BLaER1 treated with 17β-estradiol and CSF1 and Interleukin-3, amounts not matched to agents 10 nM and 100 nM (cell line): ENCODE data around the gene CALCOCO2.
A peak's percentile ranks its signal among the peaks of the same experiment; 100 is the strongest.

Experiments used
- H3K27ac ChIP-seq, 11 experiments: shearing (Covaris generic); formaldehyde crosslinking; 2 replicates each; pipeline ENCODE4 v1.8.1; 2022
- H3K27me3 ChIP-seq, 11 experiments: shearing (Covaris generic); formaldehyde crosslinking; 2 replicates each; pipeline ENCODE4 v1.8.1; 2022
- H3K36me3 ChIP-seq, 11 experiments: shearing (Covaris generic); formaldehyde crosslinking; 2 replicates each; pipeline ENCODE4 v1.8.1; 2022
- H3K4me1 ChIP-seq, 10 experiments: shearing (Covaris generic); formaldehyde crosslinking; 2 replicates each; pipeline ENCODE4 v1.8.1; 2022
- H3K4me2 ChIP-seq, 11 experiments: shearing (Covaris generic); formaldehyde crosslinking; 2 replicates each; pipeline ENCODE4 v1.8.1; 2022
- H3K4me3 ChIP-seq, 10 experiments: shearing (Covaris generic); formaldehyde crosslinking; 2 replicates each; pipeline ENCODE4 v1.8.1; 2022
- H3K9ac ChIP-seq, 11 experiments: shearing (Covaris generic); formaldehyde crosslinking; 2 replicates each; pipeline ENCODE4 v1.8.1; 2022
- H3K9me3 ChIP-seq, 11 experiments: shearing (Covaris generic); formaldehyde crosslinking; replicated peaks in 1 of 11; 2 replicates each; pipeline ENCODE4 v1.8.1; 2022
- H4K20me1 ChIP-seq, 11 experiments: shearing (Covaris generic); formaldehyde crosslinking; 2 replicates each; pipeline ENCODE4 v1.8.1; 2022
- Cebpa-rat ChIP-seq, 11 experiments: shearing (Covaris generic); IDR thresholded peaks; 2 replicates each; pipeline ENCODE4 v1.8.1; 2022

The CALCOCO2 gene

GRCh38 chr17:48840441-48840840, 9.6 kb downstream of the CALCOCO2 start:
- no peak for TF ChIP-seq Cebpa-rat (IDR thresholded peaks at IDR 0.05)
- Histone ChIP-seq H3K4me3 (peak overlapping the region in 2 of 10 experiments; percentile 3 to 54; a peak in 2 of 20 replicates), H3K36me3 (peaks cover 24 to 38% (median 32%) of the 10 kb centered on the region in 11 experiments), H3K4me2 (peak overlapping the region; percentile 78 to 97 (median 88)), H3K9me3 (no peaks in the 10 kb centered on the region), H4K20me1 (peaks cover 0 to 82% (median 0%) of the 10 kb centered on the region in 11 experiments; a peak in 8 of 22 replicates), H3K27me3 (peaks cover 0 to 59% (median 0%) of the 10 kb centered on the region in 11 experiments; a peak in 4 of 22 replicates), H3K27ac (peak overlapping the region in 8 of 11 experiments; percentile 68 to 83 (median 75); a peak in 14 of 22 replicates), H3K4me1 (peaks cover 72 to 83% (median 79%) of the 10 kb centered on the region in 10 experiments), H3K9ac (peak overlapping the region in 7 of 11 experiments; percentile 12 to 74 (median 68); a peak in 9 of 22 replicates)

GRCh38 chr17:48841395-48841831, 10.6 kb downstream of the CALCOCO2 start:
- H3K27ac ChIP-seq: peak overlapping the region in 10 of 11 experiments; percentile 18 to 83 (median 72); a peak in 19 of 22 replicates
- H3K27me3 ChIP-seq: peaks cover 0 to 56% (median 0%) of the 10 kb centered on the region in 11 experiments; a peak in 4 of 22 replicates
- peak overlapping the region in 9 of 11 experiments; percentile 41 to 74 (median 64); a peak in 18 of 22 replicates for H3K9ac ChIP-seq
- TF ChIP-seq Cebpa-rat (IDR thresholded peaks at IDR 0.05): peak; percentile 24 to 84 (median 68); a peak in 15 of 22 replicates
- peak overlapping the region; percentile 78 to 97 (median 88) for H3K4me2 ChIP-seq
- peak overlapping the region; percentile 26 to 63 (median 50); a peak in 17 of 20 replicates for H3K4me3 ChIP-seq
- H3K9me3 ChIP-seq: no peaks in the 10 kb centered on the region
- H3K36me3 ChIP-seq: peaks cover 33 to 44% (median 41%) of the 10 kb centered on the region in 11 experiments
- H4K20me1 ChIP-seq: peaks cover 0 to 72% (median 0%) of the 10 kb centered on the region in 11 experiments; a peak in 8 of 22 replicates
- peaks cover 62 to 73% (median 70%) of the 10 kb centered on the region in 10 experiments for H3K4me1 ChIP-seq

GRCh38 chr17:48842746-48843145, 11.9 kb downstream of the CALCOCO2 start:
- Histone ChIP-seq H3K4me3 (peak overlapping the region in 4 of 10 experiments; percentile 50 to 63 (median 52); a peak in 3 of 20 replicates), H3K36me3 (peaks cover 36 to 58% (median 53%) of the 10 kb centered on the region in 11 experiments), H3K9me3 (no peaks in the 10 kb centered on the region), H3K4me2 (peak overlapping the region in 10 of 11 experiments; percentile 78 to 97 (median 88); a peak in 19 of 22 replicates), H3K4me1 (peaks cover 49 to 60% (median 56%) of the 10 kb centered on the region in 10 experiments), H4K20me1 (peaks cover 0 to 59% (median 0%) of the 10 kb centered on the region in 11 experiments; a peak in 7 of 22 replicates), H3K27me3 (peaks cover 0 to 54% (median 0%) of the 10 kb centered on the region in 11 experiments; a peak in 4 of 22 replicates), H3K27ac (peak overlapping the region in 5 of 11 experiments; percentile 73 to 83 (median 80); a peak in 9 of 22 replicates), H3K9ac (peak overlapping the region in 4 of 11 experiments; percentile 41 to 74 (median 64); a peak in 7 of 22 replicates)
- no peak for TF ChIP-seq Cebpa-rat (IDR thresholded peaks at IDR 0.05)

GRCh38 chr17:48843187-48843900, 12.5 kb downstream of the CALCOCO2 start:
- TF ChIP-seq Cebpa-rat (IDR thresholded peaks at IDR 0.05): no peak
- Histone ChIP-seq H4K20me1 (peaks cover 0 to 53% (median 0%) of the 10 kb centered on the region in 11 experiments; a peak in 7 of 22 replicates), H3K4me3 (no peak overlapping the region), H3K9me3 (no peaks in the 10 kb centered on the region), H3K27ac (peak overlapping the region in 2 of 11 experiments; percentile 22 to 80; a peak in 3 of 22 replicates), H3K36me3 (peaks cover 42 to 63% (median 59%) of the 10 kb centered on the region in 11 experiments), H3K9ac (no peak overlapping the region), H3K27me3 (peaks cover 0 to 55% (median 0%) of the 10 kb centered on the region in 11 experiments; a peak in 4 of 22 replicates), H3K4me1 (peaks cover 43 to 54% (median 50%) of the 10 kb centered on the region in 10 experiments), H3K4me2 (peak overlapping the region in 5 of 11 experiments; percentile 82 to 97 (median 90); a peak in 9 of 22 replicates)

GRCh38 chr17:48850792-48851323, 20.0 kb downstream of the CALCOCO2 start:
- peak overlapping the region in 8 of 11 experiments; percentile 54 to 82 (median 67); a peak in 14 of 22 replicates for H3K27ac ChIP-seq
- no peaks in the 10 kb centered on the region for H3K9me3 ChIP-seq
- H3K27me3 ChIP-seq: peaks cover 0 to 18% (median 0%) of the 10 kb centered on the region in 11 experiments; a peak in 3 of 22 replicates
- peaks cover 60 to 98% (median 85%) of the 10 kb centered on the region in 11 experiments for H3K36me3 ChIP-seq
- peak overlapping the region in 6 of 11 experiments; percentile 0 to 61 (median 39); a peak in 5 of 22 replicates for H3K9ac ChIP-seq
- peaks cover 19 to 53% (median 44%) of the 10 kb centered on the region in 10 experiments for H3K4me1 ChIP-seq
- TF ChIP-seq Cebpa-rat (IDR thresholded peaks at IDR 0.05): no peak
- H4K20me1 ChIP-seq: peaks cover 0 to 6% (median 0%) of the 10 kb centered on the region in 11 experiments; a peak in 1 of 22 replicates
- peak overlapping the region in 10 of 11 experiments; percentile 50 to 77 (median 66); a peak in 18 of 22 replicates for H3K4me2 ChIP-seq
- no peak overlapping the region for H3K4me3 ChIP-seq

- Histone ChIP-seq H3K36me3 (peaks cover 59 to 97% (median 81%) of the 10 kb centered on the region in 11 experiments), H3K4me2 (peak overlapping the region in 4 of 11 experiments; percentile 5 to 24 (median 14); a peak in 5 of 22 replicates), H3K9me3 (no peaks in the 10 kb centered on the region; a peak in 1 of 22 replicates), H3K27me3 (no peaks in the 10 kb centered on the region), H4K20me1 (peaks cover 0 to 6% (median 0%) of the 10 kb centered on the region in 11 experiments; a peak in 1 of 22 replicates), H3K4me1 (peaks cover 19 to 62% (median 47%) of the 10 kb centered on the region in 10 experiments), H3K27ac (no peak overlapping the region), H3K4me3 (no peak overlapping the region), H3K9ac (no peak overlapping the region)
- no peak for TF ChIP-seq Cebpa-rat (IDR thresholded peaks at IDR 0.05)
These were observed 24.1 kb downstream of the CALCOCO2 start for GRCh38 chr17:48854774-48855476.

- Histone ChIP-seq H4K20me1 (peaks cover 0 to 6% (median 0%) of the 10 kb centered on the region in 11 experiments; a peak in 1 of 22 replicates), H3K27me3 (no peaks in the 10 kb centered on the region), H3K27ac (no peak overlapping the region), H3K36me3 (peaks cover 64 to 97% (median 80%) of the 10 kb centered on the region in 11 experiments), H3K4me1 (peaks cover 18 to 62% (median 50%) of the 10 kb centered on the region in 10 experiments), H3K4me2 (no peak overlapping the region), H3K9me3 (no peaks in the 10 kb centered on the region; a peak in 1 of 22 replicates), H3K4me3 (no peak overlapping the region), H3K9ac (no peak overlapping the region)
- TF ChIP-seq Cebpa-rat (IDR thresholded peaks at IDR 0.05): no peak
These were observed 25.4 kb downstream of the CALCOCO2 start for GRCh38 chr17:48856122-48856821.
